ENCODE results near the gene SH3BP4.

GRCh38 chr2:234966340-234966739, 14.5 kb downstream of the SH3BP4 start:
- TF ChIP-seq TAF1 (IDR thresholded peaks at IDR 0.05; ENCODE audit: low read depth, low read length) (no peak), POLR2AphosphoS5 (IDR thresholded peaks at IDR 0.05; ENCODE audit: low read depth, low read length) (no peak), POLR2A (IDR thresholded peaks at IDR 0.05; ENCODE audit: low read depth, low read length) (no peak)
